AG04450 (cell line): Measurements from ENCODE around the gene OR2B3. TPM values are rescaled to one million over a fixed set of nuclear protein-coding genes. Genes with fewer than 3 reads are reported as not detected.

Experiments
- CTCF ChIA-PET: fragments of 300-600, 350-600 bp; formaldehyde crosslinking; extraction: SDS; loops from one replicate; lab custom pipeline; 2022; ENCODE audit warnings: antibody characterized with exemption, inconsistent platforms; lab: Charles Lee
- POLR2A ChIA-PET: fragments of 350-600 bp; formaldehyde crosslinking; extraction: SDS; loops from one replicate; lab custom pipeline; 2021; ENCODE audit warnings: antibody characterized with exemption, inconsistent platforms; lab: Yijun Ruan, JAX
- DNase-seq: peaks from one replicate; pipeline ENCODE4 v3.0.0-alpha.2; 2011; ENCODE audit warnings: low read depth, low spot score
- H3K27ac ChIP-seq: one replicate; pipeline ENCODE4 v1.5.1; 2012; ENCODE audit warnings: low read depth, low read length, control low read depth
- H3K27me3 ChIP-seq: one replicate; pipeline ENCODE4 v1.6.0; 2012; ENCODE audit warnings: low read length; ENCODE audit not compliant: control insufficient read depth, insufficient read depth
- H3K4me3 ChIP-seq: 2 replicates; pipeline ENCODE4 v1.5.1; 2011; ENCODE audit warnings: mild to moderate bottlenecking, low read depth, low read length, control low read depth
- H3K9me3 ChIP-seq: 2 replicates; pipeline ENCODE4 v1.5.1; 2012; ENCODE audit warnings: low read length; ENCODE audit not compliant: control insufficient read depth, insufficient read depth
- CTCF ChIP-seq: IDR thresholded peaks from 2 replicates; pipeline ENCODE4 v1.5.1; 2011; ENCODE audit warnings: low read depth, low read length, control low read depth, inconsistent platforms
- polyA plus RNA-seq: library from polyadenylated mRNA; depleted of rRNA; stranded (reverse); fragments of >200 nt; gene quantifications from 2 replicates; pipeline ENCODE4 v1.2.3, GENCODE V29; 2011

The OR2B3 gene
- polyA plus RNA-seq, 1 experiment, result not detected

GRCh38 chr6:29082457-29082856, 4.7 kb downstream of the OR2B3 start:
- H3K9me3 ChIP-seq, result no peaks in the 10 kb centered on the region
- no peak overlapping the region for H3K4me3 ChIP-seq
- H3K27me3 ChIP-seq, result no peaks in the 10 kb centered on the region
- ChIA-PET POLR2A (no interaction called here), CTCF (no interaction called here)
- no peak for TF ChIP-seq CTCF
- no peak for DNase-seq
- H3K27ac ChIP-seq, result no peak overlapping the region

DNA sequence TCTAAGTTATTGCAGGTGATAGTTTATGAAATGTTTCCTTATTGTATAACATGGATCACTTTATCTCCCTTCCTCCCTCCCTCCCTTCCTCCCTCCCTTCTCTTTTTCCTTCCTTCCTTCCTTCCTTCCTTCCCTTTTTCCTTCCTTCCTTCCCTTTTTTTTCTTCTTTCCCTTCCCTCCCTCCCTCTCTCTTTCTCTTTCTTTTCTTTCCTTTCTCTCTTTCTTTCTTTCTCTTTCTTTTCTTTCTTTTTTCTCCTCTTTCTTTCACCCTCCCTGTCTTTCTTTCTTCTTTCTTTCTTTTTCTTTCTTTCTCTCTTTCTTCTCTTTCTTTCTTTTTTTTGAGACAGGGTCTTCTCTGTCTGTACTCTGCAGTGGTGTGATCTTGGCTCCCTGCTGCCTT, 5.8 kb downstream of the OR2B3 start:
- H3K9me3 ChIP-seq, result no peaks in the 10 kb centered on the region
- H3K27ac ChIP-seq, result no peak overlapping the region
- H3K4me3 ChIP-seq, result no peak overlapping the region
- ChIA-PET CTCF (no interaction called here), POLR2A (no interaction called here)
- DNase-seq, result no peak
- TF ChIP-seq CTCF, result no peak
- H3K27me3 ChIP-seq, result no peaks in the 10 kb centered on the region

GRCh38 chr6:29079203-29079602, 7.9 kb downstream of the OR2B3 start:
- Histone ChIP-seq H3K27ac (no peak overlapping the region), H3K9me3 (no peaks in the 10 kb centered on the region), H3K4me3 (no peak overlapping the region), H3K27me3 (no peaks in the 10 kb centered on the region)
- CTCF ChIA-PET, result no interaction called here
- no peak for TF ChIP-seq CTCF
- POLR2A ChIA-PET, result no interaction called here
- no peak for DNase-seq

- POLR2A ChIA-PET, result interaction anchor here (0.5 kb wide), 1 partner anchor 67 kb away, joined by 9 read pairs; the partner anchor contains the start of gene ZNF311
- Histone ChIP-seq H3K4me3 (no peak overlapping the region), H3K9me3 (no peaks in the 10 kb centered on the region), H3K27me3 (no peaks in the 10 kb centered on the region), H3K27ac (no peak overlapping the region)
- TF ChIP-seq CTCF, result peak; percentile 52
- no peak for DNase-seq
- CTCF ChIA-PET, result no interaction called here
These were observed 15.0 kb downstream of the OR2B3 start for GRCh38 chr6:29071831-29072723.

DNA sequence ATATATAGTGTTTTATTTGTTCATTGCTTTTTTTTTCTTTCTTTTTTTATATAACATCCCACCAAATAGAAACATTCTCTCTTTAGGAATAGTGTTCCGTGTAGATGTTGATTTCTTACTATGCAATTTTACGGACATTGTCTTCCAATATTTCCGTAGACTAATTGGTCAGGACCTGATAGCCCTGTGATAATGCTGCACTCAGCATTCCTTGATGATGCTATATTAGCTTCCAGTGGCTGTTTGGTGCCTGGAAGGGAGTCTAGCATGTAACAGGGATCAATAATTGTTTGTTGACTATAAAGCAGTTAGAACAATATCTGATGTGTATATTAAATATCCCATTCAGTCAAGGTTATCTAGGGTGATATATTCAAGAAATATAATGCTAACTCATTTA, 35.4 kb downstream of the OR2B3 start:
- Histone ChIP-seq H3K9me3 (no peaks in the 10 kb centered on the region), H3K27me3 (no peaks in the 10 kb centered on the region), H3K4me3 (no peak overlapping the region), H3K27ac (no peak overlapping the region)
- ChIA-PET CTCF (no interaction called here), POLR2A (no interaction called here)
- TF ChIP-seq CTCF, result no peak
- DNase-seq, result no peak
